HG03196 (cell line): ENCODE measurements around the gene PCDHB11.
"Not testable (repeated sequence)": the region's sequence is repeated elsewhere in the genome, so short reads cannot be mapped to it uniquely, and the experiment has no call there.

Experiments
- ATAC-seq: cut with Tn5 transposase; IDR thresholded peaks from one replicate; pipeline ENCODE4 v1.9.1; 2021; ENCODE audit not compliant: unreplicated experiment

Gene PCDHB11

DNA sequence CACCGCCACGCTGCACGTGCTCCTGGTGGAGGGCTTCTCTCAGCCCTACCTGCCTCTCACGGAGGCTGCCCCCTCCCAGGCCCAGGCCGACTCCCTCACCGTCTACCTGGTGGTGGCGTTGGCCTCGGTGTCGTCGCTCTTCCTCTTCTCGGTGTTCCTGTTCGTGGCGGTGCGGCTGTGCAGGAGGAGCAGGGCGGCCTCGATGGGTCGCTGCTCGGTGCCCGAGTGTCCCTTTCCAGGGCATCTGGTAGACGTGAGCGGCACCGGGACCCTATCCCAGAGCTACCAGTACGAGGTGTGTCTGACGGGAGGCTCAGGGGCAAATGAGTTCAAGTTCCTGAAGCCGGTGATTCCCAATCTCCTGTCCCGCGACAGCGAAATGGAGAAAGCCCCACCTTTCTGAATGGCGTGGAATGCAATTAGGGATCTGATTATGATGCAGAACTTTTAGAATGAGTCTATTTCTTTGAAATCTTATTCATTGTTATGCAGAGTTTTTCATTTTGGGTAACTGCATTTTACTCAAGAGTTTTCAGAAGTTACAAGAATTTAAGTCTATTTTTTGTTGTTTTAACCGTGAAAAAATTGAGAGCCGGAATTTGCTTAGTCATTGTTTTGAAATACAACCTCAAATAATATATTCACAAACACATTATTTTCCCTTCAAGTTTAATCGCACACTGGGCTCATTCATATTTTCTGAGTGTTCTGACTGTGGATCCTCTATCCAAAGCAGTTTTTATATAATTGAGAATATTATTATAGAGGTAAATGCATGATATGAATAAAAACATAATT, 37.3 kb downstream of the PCDHB11 start:
- no peak for ATAC-seq

DNA sequence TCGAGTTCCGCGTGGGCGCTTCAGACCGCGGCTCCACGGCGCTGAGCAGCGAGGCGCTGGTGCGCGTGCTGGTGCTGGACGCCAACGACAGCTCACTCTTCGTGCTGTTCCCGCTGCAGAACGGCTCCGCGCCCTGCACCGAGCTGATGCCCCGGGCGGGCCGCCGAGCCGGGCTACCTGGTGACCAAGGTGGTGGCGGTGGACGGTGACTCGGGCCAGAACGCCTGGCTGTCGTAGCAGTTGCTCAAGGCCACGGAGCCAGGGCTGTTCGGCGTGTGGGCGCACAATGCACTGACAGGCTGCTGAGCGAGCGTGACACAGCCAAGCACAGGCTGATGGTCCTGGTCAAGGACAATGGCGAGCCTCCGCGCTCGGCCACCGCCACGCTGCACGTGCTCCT, 42.1 kb downstream of the PCDHB11 start:
- ATAC-seq = no peak

DNA sequence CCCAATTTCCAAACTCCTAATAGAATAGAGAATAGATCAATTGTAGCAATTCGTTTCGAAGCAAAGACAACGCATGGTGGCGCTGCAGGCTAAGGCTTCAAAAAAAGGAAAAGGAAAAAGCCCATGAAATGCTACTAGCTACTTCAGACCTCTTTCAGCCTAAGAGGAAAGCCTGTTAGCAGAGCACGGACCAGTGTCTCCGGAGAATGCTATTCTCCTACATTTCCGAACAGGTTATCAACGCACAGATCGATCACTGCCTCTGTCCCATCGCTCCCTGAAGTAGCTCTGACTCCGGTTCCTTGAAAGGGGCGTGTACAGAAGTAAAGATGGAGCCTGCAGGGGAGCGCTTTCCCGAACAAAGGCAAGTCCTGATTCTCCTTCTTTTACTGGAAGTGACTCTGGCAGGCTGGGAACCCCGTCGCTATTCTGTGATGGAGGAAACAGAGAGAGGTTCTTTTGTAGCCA, 45.9 kb downstream of the PCDHB11 start, which contains the start of gene PCDHB15:
PCDHB15 (plus strand) TSS at position 146 of the 468 bp plus-strand sequence; CDS start at position 330, 184 bp downstream.
- ATAC-seq = no peak

DNA sequence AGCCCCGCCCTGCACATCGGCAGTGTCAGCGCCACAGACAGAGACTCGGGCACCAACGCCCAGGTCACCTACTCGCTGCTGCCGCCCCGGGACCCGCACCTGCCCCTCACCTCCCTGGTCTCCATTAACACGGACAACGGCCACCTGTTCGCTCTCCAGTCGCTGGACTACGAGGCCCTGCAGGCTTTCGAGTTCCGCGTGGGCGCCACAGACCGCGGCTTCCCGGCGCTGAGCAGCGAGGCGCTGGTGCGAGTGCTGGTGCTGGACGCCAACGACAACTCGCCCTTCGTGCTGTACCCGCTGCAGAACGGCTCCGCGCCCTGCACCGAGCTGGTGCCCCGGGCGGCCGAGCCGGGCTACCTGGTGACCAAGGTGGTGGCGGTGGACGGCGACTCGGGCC, 47.5 kb downstream of the PCDHB11 start:
- not testable (repeated sequence) for ATAC-seq

GRCh38 chr5:141247434-141247833, 48.0 kb downstream of the PCDHB11 start:
- ATAC-seq = not testable (repeated sequence)

GRCh38 chr5:141250576-141250975, 51.1 kb downstream of the PCDHB11 start:
- no peak for ATAC-seq
